Measurements from ENCODE around the gene MAP2K3.
A peak's percentile ranks its signal among the peaks of the same experiment; 100 is the strongest.

GRCh38 chr17:21276264-21276588 is 8.3 kb upstream of the MAP2K3 start:
- TF ChIP-seq CTCF (optimal IDR thresholded peaks at IDR 0.05 in 1 of 3, IDR thresholded peaks at IDR 0.05 in 1 of 3, conservative IDR thresholded peaks at IDR 0.05 in 1 of 3; ENCODE audit: extremely low read depth in 1 of 3, insufficient read depth in 2 of 3, low read length in 3 of 3) (peak in 1 of 3 experiments; percentile 1), EZH2 (IDR thresholded peaks at IDR 0.05; ENCODE audit: low read length) (no peak)
